ENCODE measurements around the gene RBM45.
"Not testable (repeated sequence)": the region's sequence is repeated elsewhere in the genome, so short reads cannot be mapped to it uniquely, and the experiment has no call there.

RBM45 gene

GRCh38 chr2:178109813-178110212 lies 2.4 kb upstream of the RBM45 start:
- DNase-seq, result peak; percentile 76

GRCh38 chr2:178110681-178111080 lies 1.6 kb upstream of the RBM45 start:
- DNase-seq, result no peak

GRCh38 chr2:178111743-178112142 lies 494 bp upstream of the RBM45 start:
- DNase-seq, result no peak

GRCh38 chr2:178114462-178114861 lies 2.2 kb downstream of the RBM45 start:
- no peak for DNase-seq

GRCh38 chr2:178115271-178115670 lies 3.0 kb downstream of the RBM45 start:
- DNase-seq, result no peak

- DNase-seq, result no peak
Measured at GRCh38 chr2:178117725-178118124, 5.5 kb downstream of the RBM45 start.

GRCh38 chr2:178119179-178119922 lies 7.1 kb downstream of the RBM45 start:
- peak; percentile 90 for DNase-seq

GRCh38 chr2:178123163-178123562 lies 10.9 kb downstream of the RBM45 start:
- DNase-seq, result no peak

- DNase-seq, result no peak
Measured at GRCh38 chr2:178125125-178125524, 12.9 kb downstream of the RBM45 start.

- DNase-seq, result no peak
Measured at GRCh38 chr2:178125862-178126261, 13.6 kb downstream of the RBM45 start.

- no peak for DNase-seq
Measured at GRCh38 chr2:178128836-178129630, 16.8 kb downstream of the RBM45 start.

- no peak for DNase-seq
Measured at GRCh38 chr2:178136321-178137025, 24.2 kb downstream of the RBM45 start.

- no peak for DNase-seq
Measured at GRCh38 chr2:178142274-178143065, 30.2 kb downstream of the RBM45 start.

- no peak for DNase-seq
Measured at GRCh38 chr2:178143481-178143880, 31.2 kb downstream of the RBM45 start.

- peak; percentile 38 for DNase-seq
Measured at GRCh38 chr2:178152033-178152432, 39.8 kb downstream of the RBM45 start.

GRCh38 chr2:178152542-178152941 lies 40.3 kb downstream of the RBM45 start:
- DNase-seq, result no peak

GRCh38 chr2:178152977-178153376 lies 40.7 kb downstream of the RBM45 start:
- no peak for DNase-seq

- DNase-seq, result not testable (repeated sequence)
Measured at GRCh38 chr2:178153878-178154277, 41.6 kb downstream of the RBM45 start.

- no peak for DNase-seq
Measured at GRCh38 chr2:178155524-178155923, 43.3 kb downstream of the RBM45 start.

GRCh38 chr2:178157574-178157973 lies 45.3 kb downstream of the RBM45 start:
- no peak for DNase-seq

GRCh38 chr2:178159966-178160365 lies 47.7 kb downstream of the RBM45 start:
- no peak for DNase-seq

GRCh38 chr2:178160601-178161000 lies 48.4 kb downstream of the RBM45 start:
- DNase-seq, result no peak

- no peak for DNase-seq
Measured at GRCh38 chr2:178163395-178163794, 51.2 kb downstream of the RBM45 start.

Measured in NCI-H1694 treated with DMSO at 0.1 percent for 48 hours (cell line).